B cell (primary cell): ENCODE data around the gene OLFM2.

ENCODE experiments used
- CTCF ChIP-seq: fragments of 200-600 bp; IDR thresholded peaks from one replicate; pipeline ENCODE4 v1.8.0; 2022; ENCODE audit warnings: antibody characterized with exemption, mild to moderate bottlenecking
- EZH2 ChIP-seq: IDR thresholded peaks from 2 replicates; pipeline ENCODE4 v1.6.1; 2012; ENCODE audit warnings: borderline replicate concordance, low read depth, mild to moderate bottlenecking, moderate library complexity, low read length; ENCODE audit not compliant: insufficient read depth, poor library complexity, severe bottlenecking

- no peak for TF ChIP-seq EZH2
- no peak for TF ChIP-seq CTCF
Observed at GRCh38 chr19:9916719-9917118, 19.6 kb downstream of the OLFM2 start.
